ENCODE data around the gene FALEC.

The FALEC gene

GRCh38 chr1:150535511-150536287 lies 20.1 kb downstream of the FALEC start:
- no peaks in the 10 kb centered on the region for H3K27me3 ChIP-seq (ENCODE audit: control insufficient read depth, insufficient read depth, low read length)
- peaks cover 2% of the 10 kb centered on the region for H3K4me1 ChIP-seq (ENCODE audit: control insufficient read depth, insufficient read depth, low read length)
- H3K9ac ChIP-seq (ENCODE audit: low read depth, low read length): no peak overlapping the region
- no peak overlapping the region for H3K4me3 ChIP-seq (ENCODE audit: low read depth, low read length)
- no peaks in the 10 kb centered on the region for H3K9me3 ChIP-seq (ENCODE audit: control insufficient read depth, insufficient read depth, low read length)
- H3K36me3 ChIP-seq (ENCODE audit: control insufficient read depth, insufficient read depth, low read length): no peaks in the 10 kb centered on the region

- Histone ChIP-seq H3K4me1 (ENCODE audit: control insufficient read depth, insufficient read depth, low read length) (peaks cover 2% of the 10 kb centered on the region), H3K36me3 (ENCODE audit: control insufficient read depth, insufficient read depth, low read length) (no peaks in the 10 kb centered on the region), H3K4me3 (ENCODE audit: low read depth, low read length) (no peak overlapping the region), H3K27me3 (ENCODE audit: control insufficient read depth, insufficient read depth, low read length) (no peaks in the 10 kb centered on the region), H3K9me3 (ENCODE audit: control insufficient read depth, insufficient read depth, low read length) (no peaks in the 10 kb centered on the region), H3K9ac (ENCODE audit: low read depth, low read length) (no peak overlapping the region)
These were observed 21.5 kb downstream of the FALEC start for GRCh38 chr1:150536836-150537731.

- Histone ChIP-seq H3K9me3 (ENCODE audit: control insufficient read depth, insufficient read depth, low read length) (no peaks in the 10 kb centered on the region), H3K36me3 (ENCODE audit: control insufficient read depth, insufficient read depth, low read length) (no peaks in the 10 kb centered on the region), H3K27me3 (ENCODE audit: control insufficient read depth, insufficient read depth, low read length) (no peaks in the 10 kb centered on the region), H3K4me1 (ENCODE audit: control insufficient read depth, insufficient read depth, low read length) (no peaks in the 10 kb centered on the region), H3K9ac (ENCODE audit: low read depth, low read length) (no peak overlapping the region), H3K4me3 (ENCODE audit: low read depth, low read length) (no peak overlapping the region)
These were observed 22.5 kb downstream of the FALEC start for GRCh38 chr1:150537732-150538684.

GRCh38 chr1:150543500-150544143 lies 28.1 kb downstream of the FALEC start:
- H3K9me3 ChIP-seq (ENCODE audit: control insufficient read depth, insufficient read depth, low read length): no peaks in the 10 kb centered on the region
- H3K4me3 ChIP-seq (ENCODE audit: low read depth, low read length): no peak overlapping the region
- H3K36me3 ChIP-seq (ENCODE audit: control insufficient read depth, insufficient read depth, low read length): no peaks in the 10 kb centered on the region
- H3K27me3 ChIP-seq (ENCODE audit: control insufficient read depth, insufficient read depth, low read length): peaks cover 4% of the 10 kb centered on the region
- H3K4me1 ChIP-seq (ENCODE audit: control insufficient read depth, insufficient read depth, low read length): no peaks in the 10 kb centered on the region
- H3K9ac ChIP-seq (ENCODE audit: low read depth, low read length): no peak overlapping the region

- no peaks in the 10 kb centered on the region for H3K4me1 ChIP-seq (ENCODE audit: control insufficient read depth, insufficient read depth, low read length)
- peaks cover 4% of the 10 kb centered on the region for H3K27me3 ChIP-seq (ENCODE audit: control insufficient read depth, insufficient read depth, low read length)
- H3K36me3 ChIP-seq (ENCODE audit: control insufficient read depth, insufficient read depth, low read length): no peaks in the 10 kb centered on the region
- no peak overlapping the region for H3K4me3 ChIP-seq (ENCODE audit: low read depth, low read length)
- no peaks in the 10 kb centered on the region for H3K9me3 ChIP-seq (ENCODE audit: control insufficient read depth, insufficient read depth, low read length)
- H3K9ac ChIP-seq (ENCODE audit: low read depth, low read length): no peak overlapping the region
These were observed 28.7 kb downstream of the FALEC start for GRCh38 chr1:150544204-150544603.

GRCh38 chr1:150545486-150546032 lies 30.0 kb downstream of the FALEC start:
- H3K27me3 ChIP-seq (ENCODE audit: control insufficient read depth, insufficient read depth, low read length): peaks cover 4% of the 10 kb centered on the region
- H3K9ac ChIP-seq (ENCODE audit: low read depth, low read length): no peak overlapping the region
- H3K9me3 ChIP-seq (ENCODE audit: control insufficient read depth, insufficient read depth, low read length): no peaks in the 10 kb centered on the region
- H3K4me3 ChIP-seq (ENCODE audit: low read depth, low read length): no peak overlapping the region
- H3K4me1 ChIP-seq (ENCODE audit: control insufficient read depth, insufficient read depth, low read length): peaks cover 2% of the 10 kb centered on the region
- no peaks in the 10 kb centered on the region for H3K36me3 ChIP-seq (ENCODE audit: control insufficient read depth, insufficient read depth, low read length)

- H3K9me3 ChIP-seq (ENCODE audit: control insufficient read depth, insufficient read depth, low read length): no peaks in the 10 kb centered on the region
- H3K36me3 ChIP-seq (ENCODE audit: control insufficient read depth, insufficient read depth, low read length): no peaks in the 10 kb centered on the region
- H3K4me1 ChIP-seq (ENCODE audit: control insufficient read depth, insufficient read depth, low read length): peaks cover 2% of the 10 kb centered on the region
- no peak overlapping the region for H3K9ac ChIP-seq (ENCODE audit: low read depth, low read length)
- peaks cover 4% of the 10 kb centered on the region for H3K27me3 ChIP-seq (ENCODE audit: control insufficient read depth, insufficient read depth, low read length)
- H3K4me3 ChIP-seq (ENCODE audit: low read depth, low read length): no peak overlapping the region
These were observed 30.9 kb downstream of the FALEC start for GRCh38 chr1:150546294-150546937.

- peaks cover 4% of the 10 kb centered on the region for H3K27me3 ChIP-seq (ENCODE audit: control insufficient read depth, insufficient read depth, low read length)
- H3K4me1 ChIP-seq (ENCODE audit: control insufficient read depth, insufficient read depth, low read length): peaks cover 5% of the 10 kb centered on the region
- no peak overlapping the region for H3K9ac ChIP-seq (ENCODE audit: low read depth, low read length)
- no peaks in the 10 kb centered on the region for H3K9me3 ChIP-seq (ENCODE audit: control insufficient read depth, insufficient read depth, low read length)
- H3K4me3 ChIP-seq (ENCODE audit: low read depth, low read length): peak overlapping the region; percentile 65
- no peaks in the 10 kb centered on the region for H3K36me3 ChIP-seq (ENCODE audit: control insufficient read depth, insufficient read depth, low read length)
These were observed 32.7 kb downstream of the FALEC start for GRCh38 chr1:150548324-150548631.

GRCh38 chr1:150548632-150549495 lies 33.3 kb downstream of the FALEC start, which contains the start of gene ADAMTSL4:
TSS of gene ADAMTSL4 (plus strand) at chr1:150549408. CDS start at chr1:150552289, 2,881 bp downstream.
- Histone ChIP-seq H3K9me3 (ENCODE audit: control insufficient read depth, insufficient read depth, low read length) (no peaks in the 10 kb centered on the region), H3K9ac (ENCODE audit: low read depth, low read length) (peak within 1 kb of the TSS; percentile 60), H3K36me3 (ENCODE audit: control insufficient read depth, insufficient read depth, low read length) (no peaks in the 10 kb centered on the region), H3K4me3 (ENCODE audit: low read depth, low read length) (peak within 1 kb of the TSS; percentile 65), H3K4me1 (ENCODE audit: control insufficient read depth, insufficient read depth, low read length) (peaks cover 5% of the 10 kb centered on the region), H3K27me3 (ENCODE audit: control insufficient read depth, insufficient read depth, low read length) (peaks cover 4% of the 10 kb centered on the region)

Measured in iPS-15b (cell line).